ENCODE data around the gene ARL6IP1.

The ARL6IP1 gene

GRCh38 chr16:18804540-18804939, 3.2 kb upstream of the ARL6IP1 start:
- Histone ChIP-seq H4K20me1 (ENCODE audit: insufficient read depth) (no peaks in the 10 kb centered on the region; the same call in 1 of the 2 replicates), H3K4me2 (no peak overlapping the region), H3K4me1 (ENCODE audit: low read depth, poor library complexity, severe bottlenecking) (peaks cover 16% of the 10 kb centered on the region), H3K79me2 (ENCODE audit: insufficient read depth, low read depth) (peaks cover 16% of the 10 kb centered on the region), H3K4me3 (IDR thresholded peaks at IDR 0.05; ENCODE audit: insufficient read depth, low read depth, low read length) (no peak overlapping the region), H3K27ac (peak overlapping the region; percentile 4; the same call in 1 of the 2 replicates), H2AFZ (ENCODE audit: low read depth) (no peak overlapping the region), H3K9ac (no peak overlapping the region), H3K36me3 (ENCODE audit: insufficient read depth) (peaks cover 5% of the 10 kb centered on the region; the same call in 1 of the 2 replicates), H3K27me3 (ENCODE audit: insufficient read depth, low read depth) (no peaks in the 10 kb centered on the region)
- TF ChIP-seq CTCF (conservative IDR thresholded peaks at IDR 0.05; ENCODE audit: low read depth, low read length): no peak

GRCh38 chr16:18803569-18804462, 2.5 kb upstream of the ARL6IP1 start:
- H3K4me1 ChIP-seq (ENCODE audit: low read depth, poor library complexity, severe bottlenecking): peaks cover 24% of the 10 kb centered on the region
- peak overlapping the region; percentile 4; the same call in 1 of the 2 replicates for H3K27ac ChIP-seq
- H3K4me3 ChIP-seq (IDR thresholded peaks at IDR 0.05; ENCODE audit: insufficient read depth, low read depth, low read length): no peak overlapping the region
- TF ChIP-seq CTCF (conservative IDR thresholded peaks at IDR 0.05; ENCODE audit: low read depth, low read length): no peak
- no peak overlapping the region for H3K9ac ChIP-seq
- no peak overlapping the region for H3K4me2 ChIP-seq
- H3K36me3 ChIP-seq (ENCODE audit: insufficient read depth): no peaks in the 10 kb centered on the region; the same call in 1 of the 2 replicates
- no peaks in the 10 kb centered on the region for H3K27me3 ChIP-seq (ENCODE audit: insufficient read depth, low read depth)
- peaks cover 24% of the 10 kb centered on the region for H3K79me2 ChIP-seq (ENCODE audit: insufficient read depth, low read depth)
- H4K20me1 ChIP-seq (ENCODE audit: insufficient read depth): 0 out of 2 replicates have a peak, but pooled peaks cover under 1% of the 10 kb centered on the region
- H2AFZ ChIP-seq (ENCODE audit: low read depth): no peak overlapping the region

GRCh38 chr16:18802767-18803343, 1.5 kb upstream of the ARL6IP1 start:
- Histone ChIP-seq H3K9ac (no peak overlapping the region), H3K36me3 (ENCODE audit: insufficient read depth) (no peaks in the 10 kb centered on the region), H3K27ac (no peak overlapping the region), H3K4me2 (no peak overlapping the region), H2AFZ (ENCODE audit: low read depth) (no peak overlapping the region), H3K4me3 (IDR thresholded peaks at IDR 0.05; ENCODE audit: insufficient read depth, low read depth, low read length) (no peak overlapping the region), H3K79me2 (ENCODE audit: insufficient read depth, low read depth) (peaks cover 31% of the 10 kb centered on the region), H3K4me1 (ENCODE audit: low read depth, poor library complexity, severe bottlenecking) (peaks cover 29% of the 10 kb centered on the region), H4K20me1 (ENCODE audit: insufficient read depth) (0 out of 2 replicates have a peak, but pooled peaks cover 3% of the 10 kb centered on the region), H3K27me3 (ENCODE audit: insufficient read depth, low read depth) (no peaks in the 10 kb centered on the region)
- TF ChIP-seq CTCF (conservative IDR thresholded peaks at IDR 0.05; ENCODE audit: low read depth, low read length): no peak

GRCh38 chr16:18800775-18801144, 589 bp downstream of the ARL6IP1 start:
- Histone ChIP-seq H2AFZ (ENCODE audit: low read depth) (peak overlapping the region; percentile 52), H3K27ac (peak overlapping the region; percentile 53), H3K4me3 (IDR thresholded peaks at IDR 0.05; ENCODE audit: insufficient read depth, low read depth, low read length) (no peak overlapping the region), H3K4me2 (peak overlapping the region; percentile 50), H3K4me1 (ENCODE audit: low read depth, poor library complexity, severe bottlenecking) (peaks cover 32% of the 10 kb centered on the region), H3K36me3 (ENCODE audit: insufficient read depth) (no peaks in the 10 kb centered on the region; the same call in 1 of the 2 replicates), H3K9ac (peak overlapping the region; percentile 64), H4K20me1 (ENCODE audit: insufficient read depth) (0 out of 2 replicates have a peak, but pooled peaks cover 3% of the 10 kb centered on the region), H3K79me2 (ENCODE audit: insufficient read depth, low read depth) (peaks cover 34% of the 10 kb centered on the region), H3K27me3 (ENCODE audit: insufficient read depth, low read depth) (no peaks in the 10 kb centered on the region)
- no peak for TF ChIP-seq CTCF (conservative IDR thresholded peaks at IDR 0.05; ENCODE audit: low read depth, low read length)
